Caco-2 (cell line): Measurements from ENCODE around the gene ST8SIA4. TPM values are rescaled to one million over a fixed set of nuclear protein-coding genes. Genes with fewer than 3 reads are reported as not detected.

Experiments
- BruUV-seq: library from RNA; stranded (reverse); fragments of 400-500 nt; replicated peaks from 2 replicates; lab custom pipeline; 2021; lab: Mats Ljungman, UMichigan
- CTCF ChIA-PET: fragments of 300-600 bp; sonication (Branson Sonifier 250); formaldehyde crosslinking; loops from one replicate; lab custom pipeline; 2022; ENCODE audit warnings: antibody characterized with exemption; lab: Charles Lee
- POLR2A ChIA-PET: fragments of 300-600 bp; sonication (Branson Sonifier 250); formaldehyde crosslinking; loops from one replicate; lab custom pipeline; 2022; ENCODE audit warnings: antibody characterized with exemption; lab: Charles Lee
- DNase-seq, 2 experiments: peaks; one replicate each; pipeline versions ENCODE4 v3.0.0 to v3.0.0-alpha.2; 2020 to 2022
- H3K27me3 ChIP-seq: replicated peaks from 2 replicates; pipeline ENCODE4 v1.6.0; 2011; ENCODE audit warnings: low read length; ENCODE audit not compliant: control insufficient read depth, insufficient read depth
- H3K36me3 ChIP-seq: 2 replicates; pipeline ENCODE4 v1.5.1; 2011; ENCODE audit warnings: low read length; ENCODE audit not compliant: control insufficient read depth, insufficient read depth
- H3K4me1 ChIP-seq: fragments of 250-450 bp; sonication (Bioruptor Pico); 2 replicates; pipeline ENCODE4 v1.5.1; 2020; ENCODE audit warnings: mild to moderate bottlenecking
- H3K4me3 ChIP-seq: 2 replicates; pipeline ENCODE4 v1.5.1; 2011; ENCODE audit warnings: low read depth, mild to moderate bottlenecking, control low read depth, low read length
- H3K9me3 ChIP-seq: fragments of 250-450 bp; sonication (Bioruptor Pico); 2 replicates; pipeline ENCODE4 v1.5.1; 2020; ENCODE audit warnings: mild to moderate bottlenecking, moderate library complexity
- H3K27ac Mint-ChIP-seq: one replicate; pipeline ENCODE4 v1.8.0; 2022; ENCODE audit warnings: mixed read lengths; ENCODE audit not compliant: unreplicated experiment
- H3K27me3 Mint-ChIP-seq: one replicate; pipeline ENCODE4 v1.8.0; 2022; ENCODE audit warnings: mixed read lengths; ENCODE audit not compliant: insufficient read depth, unreplicated experiment
- H3K36me3 Mint-ChIP-seq: one replicate; pipeline ENCODE4 v1.8.0; 2022; ENCODE audit warnings: mild to moderate bottlenecking, mixed read lengths; ENCODE audit not compliant: insufficient read depth, unreplicated experiment
- H3K4me1 Mint-ChIP-seq: one replicate; pipeline ENCODE4 v1.8.0; 2022; ENCODE audit warnings: low read depth, mixed read lengths; ENCODE audit not compliant: unreplicated experiment
- H3K4me3 Mint-ChIP-seq: one replicate; pipeline ENCODE4 v1.8.0; 2022; ENCODE audit warnings: mild to moderate bottlenecking, moderate library complexity, mixed read lengths; ENCODE audit not compliant: unreplicated experiment
- H3K9me3 Mint-ChIP-seq: one replicate; pipeline ENCODE4 v1.8.0; 2022; ENCODE audit warnings: mixed read lengths; ENCODE audit not compliant: unreplicated experiment
- CTCF ChIP-seq, 2 experiments: fragments of 200-600 bp in 1 of 2; IDR thresholded peaks; 1 replicate in 1 of 2; 2 replicates in 1 of 2; pipeline versions ENCODE4 v1.5.1 to v1.8.0; 2011 to 2022; ENCODE audit warnings: antibody characterized with exemption in 1 of 2, control low read depth in 1 of 2, inconsistent platforms in 1 of 2, low read depth in 1 of 2, low read length in 1 of 2, mild to moderate bottlenecking in 1 of 2, moderate library complexity in 1 of 2; ENCODE audit not compliant: insufficient read depth in 1 of 2, severe bottlenecking in 1 of 2, unreplicated experiment in 1 of 2
- intact Hi-C: fragments of 100-400 bp; cut with micrococcal nuclease; formaldehyde crosslinking; loops from one replicate; pipeline ENCODE4 v1.10.0; 2022; ENCODE audit not compliant: unreplicated experiment
- total RNA-seq: library from RNA; stranded (reverse); gene quantifications from 2 replicates; pipeline ENCODE4 v1.2.3, GENCODE V29; 2022

The ST8SIA4 gene
- total RNA-seq, 1 experiment from 2014 or later = 0.61 TPM

GRCh38 chr5:100834519-100834918 is 68.6 kb downstream of the ST8SIA4 start:
- no peaks in the 10 kb centered on the region for H3K9me3 ChIP-seq
- ChIA-PET POLR2A (no interaction called here), CTCF (no interaction called here)
- Mint-ChIP-seq H3K9me3 (no peaks in the 10 kb centered on the region), H3K4me1 (no peaks in the 10 kb centered on the region), H3K36me3 (no peaks in the 10 kb centered on the region), H3K4me3 (no peak overlapping the region), H3K27ac (no peak overlapping the region), H3K27me3 (no peaks in the 10 kb centered on the region)
- TF ChIP-seq CTCF (IDR thresholded peaks at IDR 0.05; ENCODE audit: insufficient read depth in 1 of 2, low read depth in 1 of 2, low read length in 1 of 2, severe bottlenecking in 1 of 2, unreplicated experiment in 1 of 2) = no peak
- BruUV-seq = no TSS peak
- no peak overlapping the region for H3K4me3 ChIP-seq
- no peak for DNase-seq
- no peaks in the 10 kb centered on the region for H3K27me3 ChIP-seq
- intact Hi-C loops = no loop called here
- H3K4me1 ChIP-seq = no peaks in the 10 kb centered on the region
- H3K36me3 ChIP-seq = no peaks in the 10 kb centered on the region

- Mint-ChIP-seq H3K9me3 (no peaks in the 10 kb centered on the region), H3K27ac (no peak overlapping the region), H3K4me3 (no peak overlapping the region), H3K4me1 (no peaks in the 10 kb centered on the region), H3K36me3 (no peaks in the 10 kb centered on the region), H3K27me3 (no peaks in the 10 kb centered on the region)
- peaks cover 9% of the 10 kb centered on the region; the same call in 1 of the 2 replicates for H3K4me1 ChIP-seq
- H3K36me3 ChIP-seq = no peaks in the 10 kb centered on the region
- no peaks in the 10 kb centered on the region for H3K27me3 ChIP-seq
- TF ChIP-seq CTCF (IDR thresholded peaks at IDR 0.05; ENCODE audit: insufficient read depth in 1 of 2, low read depth in 1 of 2, low read length in 1 of 2, severe bottlenecking in 1 of 2, unreplicated experiment in 1 of 2) = no peak
- no peak overlapping the region for H3K4me3 ChIP-seq
- DNase-seq = no peak
- intact Hi-C loops = no loop called here
- H3K9me3 ChIP-seq = no peaks in the 10 kb centered on the region
- ChIA-PET POLR2A (no interaction called here), CTCF (no interaction called here)
- no TSS peak for BruUV-seq
Observed at GRCh38 chr5:100832252-100833230, 70.5 kb downstream of the ST8SIA4 start.

GRCh38 chr5:100828898-100829356 is 74.2 kb downstream of the ST8SIA4 start:
- intact Hi-C loops = loop anchor here (10.0 kb wide), 1 partner anchor 436 kb away; no protein-coding TSS in a partner anchor
- Mint-ChIP-seq H3K4me3 (no peak overlapping the region), H3K36me3 (no peaks in the 10 kb centered on the region), H3K27me3 (no peaks in the 10 kb centered on the region), H3K9me3 (no peaks in the 10 kb centered on the region), H3K4me1 (no peaks in the 10 kb centered on the region), H3K27ac (no peak overlapping the region)
- DNase-seq = no peak
- no peaks in the 10 kb centered on the region for H3K9me3 ChIP-seq
- H3K27me3 ChIP-seq = no peaks in the 10 kb centered on the region
- no peak overlapping the region for H3K4me3 ChIP-seq
- CTCF ChIA-PET = no interaction called here
- no peaks in the 10 kb centered on the region for H3K36me3 ChIP-seq
- peaks cover 13% of the 10 kb centered on the region; the same call in 1 of the 2 replicates for H3K4me1 ChIP-seq
- BruUV-seq = no TSS peak
- POLR2A ChIA-PET = no interaction called here
- TF ChIP-seq CTCF (IDR thresholded peaks at IDR 0.05; ENCODE audit: insufficient read depth in 1 of 2, low read depth in 1 of 2, low read length in 1 of 2, severe bottlenecking in 1 of 2, unreplicated experiment in 1 of 2) = no peak
